ENCODE data around the gene METTL24.

METTL24 gene, protein sequence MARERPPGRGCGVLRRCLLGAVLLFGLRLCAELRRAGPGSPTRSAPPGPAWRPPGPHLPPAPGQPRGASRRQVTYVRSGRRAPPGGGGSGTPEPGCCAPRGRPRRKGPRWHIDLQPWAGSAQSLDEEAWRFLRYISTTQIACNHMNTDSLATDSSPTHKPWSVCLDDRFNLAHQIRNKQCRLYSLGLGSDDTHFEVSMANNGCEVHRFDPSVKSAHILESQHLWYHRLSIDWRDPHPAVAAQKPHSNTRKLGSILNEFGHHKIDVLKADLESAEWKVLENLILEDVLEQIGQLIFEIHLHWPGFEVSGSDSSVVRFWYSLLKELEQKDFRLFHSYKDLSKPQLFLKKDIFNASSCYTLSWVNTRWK

GRCh38 chr6:110357664-110358552, at the start of gene METTL24:
Gene METTL24 (minus strand): TSS chr6:110358349. CDS start chr6:110358272, 77 bp downstream.
- peak; percentile 13 to 26 for DNase-seq (ENCODE audit: low spot score in 2 of 2)
- H3K9me3 Mint-ChIP-seq: no peaks in the 10 kb centered on the region
- H3K27me3 Mint-ChIP-seq: peaks cover 28% of the 10 kb centered on the region
- no peaks in the 10 kb centered on the region for H3K36me3 Mint-ChIP-seq
- peak; percentile 75 for ATAC-seq (ENCODE audit: low read depth)
- H3K4me3 Mint-ChIP-seq: peak within 1 kb of the TSS; percentile 82
- peaks cover 9% of the 10 kb centered on the region for H3K4me1 Mint-ChIP-seq
- H3K27ac Mint-ChIP-seq: no peak within 1 kb of the TSS

DNA sequence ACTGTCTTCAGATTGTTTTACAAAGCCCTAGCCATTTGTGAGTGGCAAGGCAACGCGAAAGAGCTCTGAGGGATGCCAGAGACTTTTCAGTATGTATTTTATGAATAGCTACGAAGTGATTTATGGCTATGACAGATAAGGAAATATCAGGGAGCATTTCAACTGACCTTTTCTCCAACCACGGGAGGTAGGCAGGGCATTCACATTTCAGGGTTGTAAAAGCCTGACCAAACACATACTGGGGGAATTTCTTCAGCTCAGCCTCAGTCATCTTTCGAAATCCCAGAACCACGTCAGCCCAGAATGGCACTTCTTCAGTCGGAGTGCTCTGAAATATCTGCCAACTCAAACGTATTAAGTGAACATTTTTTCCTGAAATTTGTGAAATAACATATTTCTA, 46.5 kb upstream of the METTL24 start:
- H3K4me1 Mint-ChIP-seq: no peaks in the 10 kb centered on the region
- no peaks in the 10 kb centered on the region for H3K36me3 Mint-ChIP-seq
- no peak for DNase-seq (ENCODE audit: low spot score in 2 of 2)
- peaks cover 6% of the 10 kb centered on the region for H3K27me3 Mint-ChIP-seq
- no peak overlapping the region for H3K27ac Mint-ChIP-seq
- no peak overlapping the region for H3K4me3 Mint-ChIP-seq
- ATAC-seq (ENCODE audit: low read depth): no peak
- no peaks in the 10 kb centered on the region for H3K9me3 Mint-ChIP-seq

DNA sequence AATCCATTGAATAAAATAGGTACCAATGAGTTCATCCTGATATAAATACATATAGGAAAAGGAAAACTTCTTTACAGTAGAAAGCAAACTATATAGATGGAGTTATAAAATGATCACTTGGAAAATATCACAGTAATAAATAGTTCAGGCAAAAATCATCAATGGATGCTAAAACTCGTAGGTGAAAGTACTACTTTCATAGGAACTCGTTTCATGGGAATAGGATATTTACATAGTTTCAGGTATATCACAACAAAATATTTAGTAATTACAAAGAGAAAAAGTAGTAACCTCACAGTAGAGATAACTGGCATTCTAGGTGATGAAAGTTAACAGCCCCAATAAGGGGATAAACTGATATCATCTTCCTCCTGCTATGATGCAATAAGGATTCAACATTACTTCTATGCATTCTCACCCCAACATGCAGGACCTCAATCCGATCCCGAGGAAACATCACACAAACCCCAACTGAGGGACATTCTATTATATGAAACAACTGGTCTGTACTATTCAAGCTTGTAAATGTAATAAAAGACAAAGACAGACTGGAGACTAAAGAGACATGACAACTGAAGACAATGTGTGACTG, 43.5 kb upstream of the METTL24 start:
- no peak for ATAC-seq (ENCODE audit: low read depth)
- Mint-ChIP-seq H3K27me3 (peaks cover 8% of the 10 kb centered on the region), H3K4me3 (no peak overlapping the region), H3K36me3 (no peaks in the 10 kb centered on the region), H3K27ac (no peak overlapping the region), H3K4me1 (no peaks in the 10 kb centered on the region), H3K9me3 (no peaks in the 10 kb centered on the region)
- DNase-seq (ENCODE audit: low spot score in 2 of 2): no peak

- Mint-ChIP-seq H3K27me3 (peaks cover 8% of the 10 kb centered on the region), H3K27ac (no peak overlapping the region), H3K4me3 (no peak overlapping the region), H3K36me3 (no peaks in the 10 kb centered on the region), H3K4me1 (no peaks in the 10 kb centered on the region), H3K9me3 (no peaks in the 10 kb centered on the region)
- ATAC-seq (ENCODE audit: low read depth) (no peak), DNase-seq (ENCODE audit: low spot score in 2 of 2) (no peak)
Observed at GRCh38 chr6:110400208-110400607, 42.1 kb upstream of the METTL24 start.

GRCh38 chr6:110399219-110400071, 41.3 kb upstream of the METTL24 start:
- Mint-ChIP-seq H3K9me3 (no peaks in the 10 kb centered on the region), H3K4me3 (no peak overlapping the region), H3K36me3 (no peaks in the 10 kb centered on the region), H3K27ac (no peak overlapping the region), H3K4me1 (no peaks in the 10 kb centered on the region), H3K27me3 (peaks cover 8% of the 10 kb centered on the region)
- DNase-seq (ENCODE audit: low spot score in 2 of 2) (no peak), ATAC-seq (ENCODE audit: low read depth) (no peak)

DNA sequence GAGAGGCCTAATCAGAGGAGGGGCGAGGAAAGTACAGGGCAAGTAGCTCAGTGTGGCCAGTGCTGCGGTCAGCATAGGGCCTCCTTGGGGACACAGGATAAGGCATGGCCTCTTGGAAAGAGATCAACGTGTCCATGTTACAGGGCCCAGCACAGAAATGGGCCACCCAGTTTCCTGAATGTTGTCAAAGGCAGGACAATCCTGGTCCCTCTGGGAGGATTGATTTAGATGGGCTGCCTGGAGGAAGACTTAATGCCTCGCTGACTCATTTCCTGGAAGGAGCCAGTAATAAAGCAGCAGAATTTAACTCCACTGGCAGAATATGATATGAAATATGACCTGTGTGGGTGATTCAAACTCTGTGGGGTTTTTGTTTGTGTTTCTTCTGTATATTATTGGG, 40.6 kb upstream of the METTL24 start:
- Mint-ChIP-seq H3K27ac (no peak overlapping the region), H3K9me3 (no peaks in the 10 kb centered on the region), H3K27me3 (peaks cover 8% of the 10 kb centered on the region), H3K4me3 (no peak overlapping the region), H3K36me3 (no peaks in the 10 kb centered on the region), H3K4me1 (no peaks in the 10 kb centered on the region)
- ATAC-seq (ENCODE audit: low read depth) (no peak), DNase-seq (ENCODE audit: low spot score in 2 of 2) (no peak)

- Mint-ChIP-seq H3K27ac (no peak overlapping the region), H3K36me3 (no peaks in the 10 kb centered on the region), H3K4me3 (no peak overlapping the region), H3K27me3 (peaks cover 6% of the 10 kb centered on the region), H3K9me3 (no peaks in the 10 kb centered on the region), H3K4me1 (no peaks in the 10 kb centered on the region)
- ATAC-seq (ENCODE audit: low read depth) (no peak), DNase-seq (ENCODE audit: low spot score in 2 of 2) (no peak)
Observed at GRCh38 chr6:110395221-110395620, 37.1 kb upstream of the METTL24 start.

- Mint-ChIP-seq H3K4me3 (no peak overlapping the region), H3K36me3 (no peaks in the 10 kb centered on the region), H3K27ac (no peak overlapping the region), H3K9me3 (no peaks in the 10 kb centered on the region), H3K4me1 (no peaks in the 10 kb centered on the region), H3K27me3 (peaks cover 6% of the 10 kb centered on the region)
- DNase-seq (ENCODE audit: low spot score in 2 of 2): no peak
- no peak for ATAC-seq (ENCODE audit: low read depth)
Observed at GRCh38 chr6:110394409-110394808, 36.3 kb upstream of the METTL24 start.

DNA sequence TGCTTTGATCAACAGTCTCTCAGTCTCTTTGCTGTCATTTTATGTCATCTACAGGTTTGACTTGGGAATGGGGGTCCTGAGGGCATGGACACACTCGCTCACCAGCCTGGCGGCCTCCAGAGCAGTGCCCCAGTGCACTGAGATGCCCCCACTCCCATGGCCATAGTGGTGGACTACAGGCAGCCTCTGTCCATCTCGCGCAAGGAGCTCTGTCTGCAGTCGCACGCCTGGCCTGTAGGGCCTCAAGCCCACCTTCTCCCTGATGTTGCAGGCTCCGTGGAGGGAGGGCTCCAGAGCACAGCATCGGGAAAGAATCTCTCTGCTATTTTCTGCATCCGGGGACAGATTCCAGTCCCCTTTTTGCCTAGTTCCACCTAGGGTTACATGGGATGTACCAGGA, 34.6 kb upstream of the METTL24 start:
- Mint-ChIP-seq H3K27me3 (peaks cover 2% of the 10 kb centered on the region), H3K9me3 (no peaks in the 10 kb centered on the region), H3K4me1 (no peaks in the 10 kb centered on the region), H3K36me3 (no peaks in the 10 kb centered on the region), H3K27ac (no peak overlapping the region), H3K4me3 (no peak overlapping the region)
- ATAC-seq (ENCODE audit: low read depth) (no peak), DNase-seq (ENCODE audit: low spot score in 2 of 2) (no peak)

DNA sequence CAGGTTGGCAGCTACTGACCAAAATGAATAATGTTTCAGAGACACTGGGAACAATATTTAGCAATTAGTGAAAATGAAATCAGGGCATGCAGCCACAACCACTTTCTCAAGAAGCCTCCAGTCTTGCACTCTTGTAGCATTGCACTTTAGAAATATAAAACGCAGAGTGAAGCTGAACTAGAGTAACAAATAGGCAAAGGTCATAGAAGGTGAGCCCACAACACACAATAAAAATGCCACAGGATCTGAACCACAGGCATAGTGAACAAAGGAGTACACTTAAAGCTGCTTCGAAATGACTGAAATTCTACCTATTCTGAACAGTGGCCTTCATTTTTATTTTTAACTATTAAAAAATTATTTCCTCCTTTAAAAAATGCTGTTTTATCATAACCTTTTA, 32.3 kb upstream of the METTL24 start:
- no peaks in the 10 kb centered on the region for H3K9me3 Mint-ChIP-seq
- no peak for DNase-seq (ENCODE audit: low spot score in 2 of 2)
- H3K4me3 Mint-ChIP-seq: no peak overlapping the region
- no peak overlapping the region for H3K27ac Mint-ChIP-seq
- ATAC-seq (ENCODE audit: low read depth): no peak
- H3K4me1 Mint-ChIP-seq: no peaks in the 10 kb centered on the region
- H3K27me3 Mint-ChIP-seq: peaks cover 2% of the 10 kb centered on the region
- no peaks in the 10 kb centered on the region for H3K36me3 Mint-ChIP-seq

GRCh38 chr6:110389689-110390382, 31.7 kb upstream of the METTL24 start:
- no peak for ATAC-seq (ENCODE audit: low read depth)
- DNase-seq (ENCODE audit: low spot score in 2 of 2): no peak
- H3K27me3 Mint-ChIP-seq: peaks cover 2% of the 10 kb centered on the region
- H3K27ac Mint-ChIP-seq: no peak overlapping the region
- no peaks in the 10 kb centered on the region for H3K4me1 Mint-ChIP-seq
- no peak overlapping the region for H3K4me3 Mint-ChIP-seq
- no peaks in the 10 kb centered on the region for H3K36me3 Mint-ChIP-seq
- H3K9me3 Mint-ChIP-seq: no peaks in the 10 kb centered on the region

GRCh38 chr6:110387986-110388385, 29.8 kb upstream of the METTL24 start:
- ATAC-seq (ENCODE audit: low read depth) (no peak), DNase-seq (ENCODE audit: low spot score in 2 of 2) (no peak)
- Mint-ChIP-seq H3K27me3 (peaks cover 2% of the 10 kb centered on the region), H3K9me3 (no peaks in the 10 kb centered on the region), H3K4me3 (no peak overlapping the region), H3K27ac (no peak overlapping the region), H3K36me3 (no peaks in the 10 kb centered on the region), H3K4me1 (no peaks in the 10 kb centered on the region)

DNA sequence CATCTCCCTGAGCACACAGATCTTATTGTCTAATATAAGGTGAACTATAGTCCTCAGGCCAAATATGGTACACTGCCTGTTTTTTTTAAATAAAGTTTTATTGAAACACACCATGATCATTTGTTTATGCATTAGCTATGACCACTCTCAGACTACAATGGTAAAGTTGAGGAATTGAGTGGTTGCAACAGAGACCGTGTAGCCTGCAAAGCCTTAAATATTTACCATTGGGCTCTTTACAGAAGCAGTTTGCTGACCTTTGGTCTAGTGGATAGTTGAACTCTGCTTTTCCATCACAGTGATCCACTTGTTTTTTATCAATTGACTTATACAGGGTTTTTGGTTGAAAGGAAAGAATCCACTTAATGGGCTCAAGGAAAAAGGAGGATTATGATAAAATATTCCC, 27.3 kb upstream of the METTL24 start:
- H3K27me3 Mint-ChIP-seq: peaks cover 3% of the 10 kb centered on the region
- peaks cover 2% of the 10 kb centered on the region for H3K36me3 Mint-ChIP-seq
- H3K4me3 Mint-ChIP-seq: no peak overlapping the region
- no peak for DNase-seq (ENCODE audit: low spot score in 2 of 2)
- H3K27ac Mint-ChIP-seq: no peak overlapping the region
- no peaks in the 10 kb centered on the region for H3K4me1 Mint-ChIP-seq
- no peak for ATAC-seq (ENCODE audit: low read depth)
- peaks cover 6% of the 10 kb centered on the region for H3K9me3 Mint-ChIP-seq

Measured in memory B cell (primary cell).